Colonic mucosa (tissue), 4 donors: Measurements from ENCODE around the gene MN1. TPM values are rescaled to one million over a fixed set of nuclear protein-coding genes. Genes with fewer than 3 reads are reported as not detected.
A peak's percentile ranks its signal among the peaks of the same experiment; 100 is the strongest.

Experiments
- DNase-seq: peaks from one replicate; pipeline ENCODE4 v3.0.0-alpha.2; 2020
- H3K27ac ChIP-seq: fragments of 200-600 bp; one replicate; pipeline ENCODE4 v1.8.0; 2021
- H3K27me3 ChIP-seq: fragments of 200-600 bp; one replicate; pipeline ENCODE4 v1.8.0; 2021
- H3K36me3 ChIP-seq: fragments of 200-600 bp; one replicate; pipeline ENCODE4 v1.8.0; 2021
- H3K4me1 ChIP-seq: fragments of 200-600 bp; one replicate; pipeline ENCODE4 v1.8.0; 2021; ENCODE audit warnings: mild to moderate bottlenecking
- H3K4me3 ChIP-seq: fragments of 200-600 bp; one replicate; pipeline ENCODE4 v1.8.0; 2021
- H3K9ac ChIP-seq, 2 donors: one replicate each; pipeline ENCODE4 v1.7.0; 2013; ENCODE audit warnings: control low read depth in 2 of 2, low read depth in 2 of 2, low read length in 2 of 2
- H3K9me3 ChIP-seq: fragments of 200-600 bp; one replicate; pipeline ENCODE4 v1.8.0; 2021
- CTCF ChIP-seq: fragments of 200-600 bp; IDR thresholded peaks from one replicate; pipeline ENCODE4 v1.8.0; 2022; ENCODE audit warnings: antibody characterized with exemption, mild to moderate bottlenecking
- intact Hi-C: fragments of 100-400 bp; cut with DNase I; formaldehyde crosslinking; loops from one replicate; pipeline ENCODE4 v1.14.1; 2022
- total RNA-seq, 2 donors: library from RNA; stranded (reverse); fragmentation: NEBNext Ultra II Directional in 1 of 2; extraction: Animal tissue kit (Norgen Biotek cat#: 25700) in 1 of 2; gene quantifications; one replicate each; pipeline ENCODE4 v1.2.1, GENCODE V29; 2021
- donor health status: healthy.
- donor health status: DM: no; HTN: no; CAD: no.
- donor health status: DM: no; HTN: no; CAD: no.

MN1 gene
- total RNA-seq, 2 donors from 2014 or later = 0.67 to 1.5 TPM

- Histone ChIP-seq H3K27me3 (no peaks in the 10 kb centered on the region), H3K27ac (no peak overlapping the region), H3K4me1 (no peaks in the 10 kb centered on the region), H3K9ac (no peak overlapping the region), H3K4me3 (no peak overlapping the region), H3K36me3 (no peaks in the 10 kb centered on the region), H3K9me3 (no peaks in the 10 kb centered on the region)
- TF ChIP-seq CTCF = no peak
- no peak for DNase-seq
- intact Hi-C loops = no loop called here
Measured at GRCh38 chr22:27749597-27750225, 51.8 kb downstream of the MN1 start.

- Histone ChIP-seq H3K27ac (no peak overlapping the region), H3K4me3 (no peak overlapping the region), H3K36me3 (no peaks in the 10 kb centered on the region), H3K4me1 (no peaks in the 10 kb centered on the region), H3K9ac (peak overlapping the region in 1 of 2 donors; percentile 0), H3K27me3 (no peaks in the 10 kb centered on the region), H3K9me3 (no peaks in the 10 kb centered on the region)
- DNase-seq = no peak
- TF ChIP-seq CTCF = no peak
- intact Hi-C loops = no loop called here
Measured at GRCh38 chr22:27748751-27749191, 52.8 kb downstream of the MN1 start.

GRCh38 chr22:27748349-27748748 is 53.2 kb downstream of the MN1 start:
- H3K36me3 ChIP-seq = no peaks in the 10 kb centered on the region
- TF ChIP-seq CTCF = no peak
- H3K4me1 ChIP-seq = no peaks in the 10 kb centered on the region
- intact Hi-C loops = no loop called here
- no peak for DNase-seq
- no peak overlapping the region for H3K9ac ChIP-seq
- H3K27me3 ChIP-seq = no peaks in the 10 kb centered on the region
- H3K4me3 ChIP-seq = no peak overlapping the region
- H3K9me3 ChIP-seq = no peaks in the 10 kb centered on the region
- H3K27ac ChIP-seq = no peak overlapping the region

- H3K27me3 ChIP-seq = no peaks in the 10 kb centered on the region
- H3K9ac ChIP-seq = no peak overlapping the region
- TF ChIP-seq CTCF = no peak
- intact Hi-C loops = no loop called here
- no peak overlapping the region for H3K27ac ChIP-seq
- H3K4me1 ChIP-seq = no peaks in the 10 kb centered on the region
- no peaks in the 10 kb centered on the region for H3K9me3 ChIP-seq
- DNase-seq = no peak
- H3K36me3 ChIP-seq = no peaks in the 10 kb centered on the region
- H3K4me3 ChIP-seq = no peak overlapping the region
Measured at GRCh38 chr22:27747396-27748221, 53.9 kb downstream of the MN1 start.

GRCh38 chr22:27746918-27747317 is 54.6 kb downstream of the MN1 start:
- Histone ChIP-seq H3K4me3 (no peak overlapping the region), H3K4me1 (no peaks in the 10 kb centered on the region), H3K36me3 (no peaks in the 10 kb centered on the region), H3K27me3 (no peaks in the 10 kb centered on the region), H3K27ac (no peak overlapping the region), H3K9me3 (no peaks in the 10 kb centered on the region), H3K9ac (no peak overlapping the region)
- intact Hi-C loops = no loop called here
- DNase-seq = no peak
- TF ChIP-seq CTCF = no peak
